GM12865 (cell line): ENCODE measurements around the gene RNF44.

Source experiments
- DNase-seq: peaks from one replicate; pipeline ENCODE4 v3.0.0; 2010; ENCODE audit warnings: low read depth
- H3K4me3 ChIP-seq: 2 replicates; pipeline ENCODE4 v1.5.1; 2011; ENCODE audit warnings: mild to moderate bottlenecking, low read depth, low read length, control low read depth
- CTCF ChIP-seq: IDR thresholded peaks from 2 replicates; pipeline ENCODE4 v1.5.1; 2011; ENCODE audit warnings: low read length, control low read depth, low read depth, inconsistent platforms; ENCODE audit not compliant: insufficient read depth; ENCODE audit errors: missing control alignments

The RNF44 gene

GRCh38 chr5:176528301-176528700, 8.9 kb downstream of the RNF44 start:
- H3K4me3 ChIP-seq, result no peak overlapping the region
- DNase-seq, result no peak
- no peak for TF ChIP-seq CTCF

- DNase-seq, result no peak
- no peak overlapping the region for H3K4me3 ChIP-seq
- TF ChIP-seq CTCF, result no peak
Measured at GRCh38 chr5:176527246-176528222, 9.7 kb downstream of the RNF44 start.

- no peak for TF ChIP-seq CTCF
- DNase-seq, result no peak
- H3K4me3 ChIP-seq, result no peak overlapping the region
Measured at GRCh38 chr5:176526462-176526861, 10.7 kb downstream of the RNF44 start.

- no peak for DNase-seq
- H3K4me3 ChIP-seq, result no peak overlapping the region
- TF ChIP-seq CTCF, result no peak
Measured at GRCh38 chr5:176525677-176526076, 11.5 kb downstream of the RNF44 start.

- no peak for TF ChIP-seq CTCF
- H3K4me3 ChIP-seq, result no peak overlapping the region
- DNase-seq, result no peak
Measured at GRCh38 chr5:176524987-176525386, 12.2 kb downstream of the RNF44 start.

- no peak for TF ChIP-seq CTCF
Measured at GRCh38 chr5:176524138-176524537, 13.1 kb downstream of the RNF44 start.

More at GRCh38 chr5:176524138-176524537, 13.1 kb downstream of the RNF44 start:
- DNase-seq, result no peak
- H3K4me3 ChIP-seq, result no peak overlapping the region
